KG1 (cell line): ENCODE data around the gene CDRT15.
"Not testable (repeated sequence)": the region's sequence is repeated elsewhere in the genome, so short reads cannot be mapped to it uniquely, and the experiment has no call there.

Experiments
- DNase-seq: peaks from one replicate; lab custom pipeline; 2025; lab: John Stamatoyannopoulos, UW

CDRT15 gene

GRCh38 chr17:14236762-14237161, at the start of gene CDRT15:
Gene CDRT15, minus strand, starts transcription at chr17:14236862. Its CDS starts 29 bp downstream, at chr17:14236833.
- not testable (repeated sequence) for DNase-seq

DNA sequence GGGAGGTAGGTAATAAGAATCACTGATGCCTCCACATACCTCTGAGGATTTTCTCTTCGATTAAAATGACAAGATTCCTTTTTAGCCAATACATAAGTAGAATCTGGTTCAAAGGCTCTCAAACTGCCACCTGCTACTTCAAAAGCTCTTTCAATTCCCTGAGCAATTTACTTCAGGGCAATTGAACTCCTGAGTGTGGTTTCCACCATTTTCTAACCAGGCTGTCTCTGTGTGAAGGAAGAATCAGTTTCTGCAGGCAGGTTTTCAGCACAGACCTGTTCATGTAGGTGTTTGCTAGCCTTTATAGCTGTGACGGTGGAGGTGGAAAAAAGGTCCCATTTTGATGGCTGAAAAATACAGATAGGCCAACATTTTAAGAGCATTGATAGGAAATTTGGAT, 46.1 kb upstream of the CDRT15 start:
- no peak for DNase-seq

- no peak for DNase-seq
These were observed 44.9 kb upstream of the CDRT15 start for GRCh38 chr17:14281530-14281929.

DNA sequence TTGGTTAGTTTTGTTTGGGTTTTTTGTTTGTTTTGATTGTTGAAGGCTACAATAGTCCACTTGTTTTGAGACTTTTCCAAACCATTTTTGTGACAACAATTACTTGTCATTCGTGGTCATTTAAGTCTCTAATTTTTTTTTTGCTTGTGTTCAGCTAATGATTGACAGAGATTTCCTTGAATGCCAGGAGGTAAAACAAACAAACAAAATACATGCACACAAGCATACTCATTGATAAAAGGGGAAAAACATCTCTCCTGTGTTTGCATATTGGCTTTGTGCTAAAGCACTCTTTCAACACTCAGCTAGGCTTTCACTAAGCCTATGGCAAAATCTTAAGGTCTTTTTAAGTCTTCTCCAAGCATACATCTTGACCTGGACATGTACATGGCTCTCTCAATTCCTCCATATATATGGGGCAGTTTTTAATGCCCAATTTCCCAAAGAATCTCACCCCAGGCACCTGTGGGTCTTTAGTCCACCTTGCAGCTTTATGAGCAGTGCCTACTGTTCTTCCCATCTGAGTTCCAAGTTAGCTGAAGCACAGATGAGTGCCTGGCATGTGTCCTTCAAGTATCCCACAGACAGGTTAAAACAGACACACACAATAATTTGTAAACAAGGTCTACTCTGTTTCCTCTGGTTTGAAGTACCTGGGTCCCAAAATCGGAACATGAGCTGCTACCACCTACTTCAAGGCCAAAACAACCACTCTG, 40.0 kb upstream of the CDRT15 start:
- no peak for DNase-seq

GRCh38 chr17:14270508-14270907, 33.8 kb upstream of the CDRT15 start:
- DNase-seq: no peak

GRCh38 chr17:14269473-14269872, 32.8 kb upstream of the CDRT15 start:
- no peak for DNase-seq

- no peak for DNase-seq
These were observed 31.6 kb upstream of the CDRT15 start for GRCh38 chr17:14268264-14268663.

- no peak for DNase-seq
These were observed 24.7 kb upstream of the CDRT15 start for GRCh38 chr17:14261406-14261805.

DNA sequence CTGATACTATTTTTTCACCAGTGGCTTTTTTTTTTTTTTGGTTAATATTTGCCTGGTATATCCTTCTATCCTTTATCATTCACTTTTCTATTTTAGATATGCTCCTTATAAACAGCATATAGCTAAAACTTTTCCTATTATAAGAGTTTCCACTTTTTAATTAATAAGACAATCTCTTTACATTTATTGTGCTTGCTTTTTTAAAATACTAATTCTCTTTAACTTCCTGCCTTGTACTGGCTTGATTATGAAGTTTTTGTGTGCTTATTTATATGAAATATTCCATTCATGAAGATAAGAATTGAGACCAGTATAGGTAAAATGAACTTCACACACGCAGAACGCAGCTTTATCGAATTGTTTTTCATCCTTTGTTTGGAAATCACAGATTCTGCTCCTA, 9.0 kb upstream of the CDRT15 start:
- no peak for DNase-seq

- no peak for DNase-seq
These were observed 8.3 kb upstream of the CDRT15 start for GRCh38 chr17:14245002-14245401.

- not testable (repeated sequence) for DNase-seq
These were observed 2.6 kb upstream of the CDRT15 start for GRCh38 chr17:14239271-14239670.

DNA sequence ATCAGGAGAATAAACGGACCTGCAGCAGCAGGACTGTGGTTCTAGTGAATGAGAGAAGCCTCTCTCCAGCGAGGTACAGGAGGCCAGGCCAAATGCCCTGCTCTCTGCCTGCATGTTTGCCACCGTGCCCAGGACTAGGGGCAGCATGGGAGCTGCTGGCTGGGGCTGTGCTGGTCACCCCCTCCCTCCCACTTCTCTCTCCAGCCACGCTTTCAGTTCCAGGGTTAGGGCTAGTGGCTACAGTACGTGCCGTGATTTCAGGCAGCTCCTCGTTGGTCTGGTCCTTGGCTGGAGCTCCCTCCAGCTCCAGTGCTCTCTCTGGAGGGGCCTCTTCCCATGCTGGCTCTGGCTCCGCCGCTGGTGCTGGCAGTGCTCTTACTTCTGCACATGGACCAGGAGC, 630 bp downstream of the CDRT15 start:
- not testable (repeated sequence) for DNase-seq

DNA sequence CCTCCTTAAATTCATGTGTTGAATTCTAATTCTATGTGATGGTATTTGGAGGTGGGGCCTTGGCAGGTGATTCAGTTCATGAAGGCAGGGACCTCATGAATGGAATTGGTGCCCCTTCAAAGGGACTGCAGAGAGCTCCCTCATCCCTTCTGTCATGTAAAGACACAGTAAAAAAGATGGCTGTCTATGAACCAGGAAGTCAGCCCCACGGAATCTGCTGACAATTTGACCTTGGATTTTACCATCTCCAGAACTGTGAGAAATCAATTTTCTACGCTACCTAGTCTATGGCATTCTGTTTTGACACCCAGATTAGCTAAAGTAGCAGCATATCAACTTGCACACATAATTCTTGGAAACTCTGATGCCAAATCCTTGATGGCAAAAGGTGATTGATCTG, 1.6 kb downstream of the CDRT15 start:
- not testable (repeated sequence) for DNase-seq

GRCh38 chr17:14231187-14231586, 5.5 kb downstream of the CDRT15 start:
- not testable (repeated sequence) for DNase-seq

- no peak for DNase-seq
These were observed 7.8 kb downstream of the CDRT15 start for GRCh38 chr17:14228903-14229302.

DNA sequence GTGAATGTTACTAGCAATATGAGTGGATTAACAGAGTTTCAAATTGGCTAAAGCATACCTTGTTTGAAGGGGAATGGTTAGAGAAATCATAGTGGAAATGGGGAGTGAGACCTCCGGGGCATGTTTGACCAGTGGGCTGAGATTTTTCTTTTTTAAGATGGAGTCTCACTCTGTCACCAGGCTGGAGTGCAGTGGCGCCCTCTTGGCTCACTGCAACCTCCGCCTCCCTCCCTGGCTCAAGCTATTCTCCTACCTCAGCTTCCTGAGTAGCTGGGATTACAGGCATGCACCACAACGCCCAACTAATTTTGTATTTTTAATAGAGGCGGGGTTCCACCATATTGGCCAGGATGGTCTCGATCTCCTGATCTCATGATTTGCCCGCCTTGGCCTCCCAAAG, 9.6 kb downstream of the CDRT15 start:
- DNase-seq: no peak

DNA sequence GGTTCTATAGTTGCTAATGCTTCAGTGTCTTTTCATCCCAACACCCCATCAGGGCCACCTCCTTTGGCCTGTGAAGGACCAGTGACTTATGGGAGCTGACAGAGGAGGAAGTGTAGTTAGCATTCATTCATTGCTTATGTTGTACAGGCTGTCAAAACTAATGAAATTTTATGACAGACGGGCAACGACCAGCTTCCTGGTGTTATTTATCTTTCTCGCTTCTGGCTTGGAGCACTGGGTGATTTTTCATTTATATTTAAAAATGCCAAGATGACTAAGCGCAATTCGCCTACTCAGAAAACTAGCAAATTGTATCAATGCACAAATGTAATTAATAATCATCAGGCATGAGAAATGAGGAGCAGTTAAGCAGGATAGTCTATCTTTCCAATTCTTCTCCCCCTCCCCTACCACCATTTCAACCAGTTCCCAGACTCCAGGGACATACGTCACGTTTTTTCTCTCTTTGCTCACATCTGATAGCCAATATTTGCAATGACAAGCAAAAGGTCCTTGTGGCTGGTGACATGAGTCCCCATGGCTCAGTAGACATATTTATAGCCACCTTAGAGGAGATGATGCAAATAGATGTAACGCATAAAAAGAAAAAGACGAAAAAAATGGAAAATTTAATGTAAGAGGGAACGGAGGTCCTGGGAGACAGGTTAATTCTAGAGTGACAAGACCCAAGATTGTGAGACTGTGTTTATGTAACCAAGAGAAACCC, 11.2 kb downstream of the CDRT15 start:
- DNase-seq: no peak

GRCh38 chr17:14222611-14223010, 14.1 kb downstream of the CDRT15 start:
- no peak for DNase-seq

DNA sequence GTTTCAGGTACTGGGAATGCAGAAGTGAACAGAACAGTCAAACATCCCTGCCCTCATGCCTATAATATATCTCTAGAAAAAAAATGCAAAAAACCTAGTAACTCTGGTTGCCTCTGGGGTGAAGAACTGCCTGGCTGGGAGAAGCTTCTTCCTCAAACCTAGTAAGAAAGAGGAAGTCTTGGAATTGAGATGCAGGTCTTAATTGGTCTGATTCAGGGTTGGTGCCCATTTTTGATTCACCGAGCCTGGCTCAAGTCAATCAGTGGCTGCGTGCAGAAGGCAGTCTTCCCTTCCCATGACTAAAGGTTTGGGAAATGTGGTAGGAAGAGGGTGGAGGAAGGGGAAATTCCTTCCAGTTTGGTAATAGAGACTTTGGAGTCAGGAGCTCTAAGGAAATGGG, 22.4 kb downstream of the CDRT15 start:
- no peak for DNase-seq

GRCh38 chr17:14212401-14212800, 24.3 kb downstream of the CDRT15 start:
- no peak for DNase-seq

DNA sequence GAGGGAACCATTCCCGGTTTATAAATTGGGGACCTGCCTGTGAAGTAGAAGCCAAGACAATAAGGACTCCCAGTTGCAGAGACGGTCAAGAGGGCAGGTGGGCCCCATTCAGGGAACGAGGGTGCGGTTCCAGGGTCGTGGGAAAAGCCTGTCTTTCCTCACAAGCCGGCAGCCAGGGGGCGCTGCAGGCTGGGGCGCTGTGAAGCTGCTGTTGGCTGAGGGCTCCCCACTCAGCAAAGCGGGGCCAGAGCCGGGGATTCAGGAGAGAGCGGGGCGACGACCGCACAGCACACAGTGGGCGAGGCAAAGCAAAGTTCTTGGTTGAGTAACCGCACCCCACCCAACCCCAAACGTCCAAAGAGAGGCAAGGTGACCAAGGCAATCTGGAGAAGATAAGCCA, 24.9 kb downstream of the CDRT15 start:
- DNase-seq: no peak

GRCh38 chr17:14211246-14211645, 25.4 kb downstream of the CDRT15 start:
- DNase-seq: no peak

GRCh38 chr17:14209215-14209614, 27.4 kb downstream of the CDRT15 start:
- no peak for DNase-seq

DNA sequence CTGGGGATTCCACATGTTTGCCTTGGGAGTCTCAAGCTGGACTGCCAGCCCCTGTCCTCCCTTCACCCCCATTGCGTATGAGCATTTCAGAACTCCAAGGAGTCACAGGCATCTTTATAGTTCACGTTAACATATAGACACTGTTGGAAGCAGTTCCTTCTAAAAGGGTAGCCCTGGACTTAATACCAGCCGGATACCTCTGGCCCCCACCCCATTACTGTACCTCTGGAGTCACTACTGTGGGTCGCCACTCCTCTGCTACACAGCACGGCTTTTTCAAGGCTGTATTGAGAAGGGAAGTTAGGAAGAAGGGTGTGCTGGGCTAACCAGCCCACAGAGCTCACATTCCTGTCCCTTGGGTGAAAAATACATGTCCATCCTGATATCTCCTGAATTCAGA, 28.9 kb downstream of the CDRT15 start:
- no peak for DNase-seq
